ENCODE measurements around the gene CFAP68.

GRCh38 chr11:111870522-111870885 is 8.8 kb upstream of the CFAP68 start:
- TF ChIP-seq, protein P1, sequence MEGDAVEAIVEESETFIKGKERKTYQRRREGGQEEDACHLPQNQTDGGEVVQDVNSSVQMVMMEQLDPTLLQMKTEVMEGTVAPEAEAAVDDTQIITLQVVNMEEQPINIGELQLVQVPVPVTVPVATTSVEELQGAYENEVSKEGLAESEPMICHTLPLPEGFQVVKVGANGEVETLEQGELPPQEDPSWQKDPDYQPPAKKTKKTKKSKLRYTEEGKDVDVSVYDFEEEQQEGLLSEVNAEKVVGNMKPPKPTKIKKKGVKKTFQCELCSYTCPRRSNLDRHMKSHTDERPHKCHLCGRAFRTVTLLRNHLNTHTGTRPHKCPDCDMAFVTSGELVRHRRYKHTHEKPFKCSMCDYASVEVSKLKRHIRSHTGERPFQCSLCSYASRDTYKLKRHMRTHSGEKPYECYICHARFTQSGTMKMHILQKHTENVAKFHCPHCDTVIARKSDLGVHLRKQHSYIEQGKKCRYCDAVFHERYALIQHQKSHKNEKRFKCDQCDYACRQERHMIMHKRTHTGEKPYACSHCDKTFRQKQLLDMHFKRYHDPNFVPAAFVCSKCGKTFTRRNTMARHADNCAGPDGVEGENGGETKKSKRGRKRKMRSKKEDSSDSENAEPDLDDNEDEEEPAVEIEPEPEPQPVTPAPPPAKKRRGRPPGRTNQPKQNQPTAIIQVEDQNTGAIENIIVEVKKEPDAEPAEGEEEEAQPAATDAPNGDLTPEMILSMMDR (IDR thresholded peaks at IDR 0.05; ENCODE audit: low read depth, low read length) = no peak
- TF ChIP-seq POLR2A (IDR thresholded peaks at IDR 0.05; ENCODE audit: extremely low read depth, insufficient read length) = no peak
- TF ChIP-seq, protein P2, sequence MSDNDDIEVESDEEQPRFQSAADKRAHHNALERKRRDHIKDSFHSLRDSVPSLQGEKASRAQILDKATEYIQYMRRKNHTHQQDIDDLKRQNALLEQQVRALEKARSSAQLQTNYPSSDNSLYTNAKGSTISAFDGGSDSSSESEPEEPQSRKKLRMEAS (IDR thresholded peaks at IDR 0.05; ENCODE audit: low read depth, low read length) = no peak
